ENCODE data around the gene PRKCH. TPM values are rescaled to one million over a fixed set of nuclear protein-coding genes. Genes with fewer than 3 reads are reported as not detected.

The PRKCH gene
- total RNA-seq, 1 experiment from 2014 or later: 22.3 TPM

DNA sequence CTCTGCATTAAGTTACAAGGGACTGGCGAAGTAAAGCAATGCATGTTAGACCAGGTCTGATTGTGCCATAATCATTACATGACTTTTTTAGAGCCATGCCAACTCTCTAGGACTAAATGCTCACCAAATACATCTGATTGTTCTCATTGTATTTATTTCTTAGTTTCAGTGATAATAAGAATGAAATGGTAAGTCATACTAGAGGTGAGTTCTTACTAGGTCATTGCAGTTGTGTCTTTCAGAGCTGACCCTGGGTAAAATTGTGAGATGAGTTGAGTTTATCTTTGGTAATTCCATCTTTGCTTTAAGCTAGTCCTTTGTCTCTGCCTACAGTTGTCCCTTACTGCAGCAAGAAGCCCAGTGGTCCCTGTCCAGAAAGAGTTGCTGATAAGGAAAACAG lies 73.2 kb downstream of the PRKCH start:
- Mint-ChIP-seq H3K4me3 (ENCODE audit: low read depth, unreplicated experiment) (no peak overlapping the region), H3K9me3 (ENCODE audit: low read depth, unreplicated experiment) (no peaks in the 10 kb centered on the region), H3K36me3 (ENCODE audit: insufficient read depth, unreplicated experiment) (no peaks in the 10 kb centered on the region), H3K4me1 (ENCODE audit: low read depth, unreplicated experiment) (no peaks in the 10 kb centered on the region), H3K27me3 (ENCODE audit: unreplicated experiment) (no peaks in the 10 kb centered on the region), H3K27ac (ENCODE audit: unreplicated experiment) (no peak overlapping the region)
- no peak for DNase-seq
- BruUV-seq (replicated peaks): no TSS peak
- CTCF ChIA-PET: no interaction called here
- TF ChIP-seq, protein P1, sequence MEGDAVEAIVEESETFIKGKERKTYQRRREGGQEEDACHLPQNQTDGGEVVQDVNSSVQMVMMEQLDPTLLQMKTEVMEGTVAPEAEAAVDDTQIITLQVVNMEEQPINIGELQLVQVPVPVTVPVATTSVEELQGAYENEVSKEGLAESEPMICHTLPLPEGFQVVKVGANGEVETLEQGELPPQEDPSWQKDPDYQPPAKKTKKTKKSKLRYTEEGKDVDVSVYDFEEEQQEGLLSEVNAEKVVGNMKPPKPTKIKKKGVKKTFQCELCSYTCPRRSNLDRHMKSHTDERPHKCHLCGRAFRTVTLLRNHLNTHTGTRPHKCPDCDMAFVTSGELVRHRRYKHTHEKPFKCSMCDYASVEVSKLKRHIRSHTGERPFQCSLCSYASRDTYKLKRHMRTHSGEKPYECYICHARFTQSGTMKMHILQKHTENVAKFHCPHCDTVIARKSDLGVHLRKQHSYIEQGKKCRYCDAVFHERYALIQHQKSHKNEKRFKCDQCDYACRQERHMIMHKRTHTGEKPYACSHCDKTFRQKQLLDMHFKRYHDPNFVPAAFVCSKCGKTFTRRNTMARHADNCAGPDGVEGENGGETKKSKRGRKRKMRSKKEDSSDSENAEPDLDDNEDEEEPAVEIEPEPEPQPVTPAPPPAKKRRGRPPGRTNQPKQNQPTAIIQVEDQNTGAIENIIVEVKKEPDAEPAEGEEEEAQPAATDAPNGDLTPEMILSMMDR (IDR thresholded peaks at IDR 0.05; ENCODE audit: unreplicated experiment): no peak
- intact Hi-C loops (cut with micrococcal nuclease; ENCODE audit: unreplicated experiment): no loop called here

- BruUV-seq (replicated peaks): no TSS peak
- H3K36me3 Mint-ChIP-seq (ENCODE audit: insufficient read depth, unreplicated experiment): no peaks in the 10 kb centered on the region
These were observed 73.8 kb downstream of the PRKCH start for GRCh38 chr14:61395115-61395725.

DNA sequence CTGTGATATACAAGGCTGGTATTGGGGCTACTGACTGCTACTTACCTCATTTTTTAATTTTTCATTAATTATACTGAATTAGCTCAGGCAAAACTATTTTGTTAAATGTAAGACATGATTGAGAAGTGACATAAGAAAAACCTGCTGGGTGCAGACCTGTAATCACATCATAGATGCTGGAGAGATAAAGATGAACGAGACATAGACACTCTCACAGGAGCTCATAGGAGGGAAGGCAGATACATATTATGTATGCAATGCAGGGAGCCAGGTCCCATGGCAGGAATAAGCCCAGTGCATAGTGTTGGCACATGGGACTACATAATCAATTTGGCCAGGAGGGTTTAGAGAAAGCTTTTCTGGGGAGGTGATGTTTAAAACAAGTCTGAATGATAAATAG lies 74.9 kb downstream of the PRKCH start:
- CTCF ChIA-PET: no interaction called here
- Mint-ChIP-seq H3K27ac (ENCODE audit: unreplicated experiment) (no peak overlapping the region), H3K4me1 (ENCODE audit: low read depth, unreplicated experiment) (no peaks in the 10 kb centered on the region), H3K9me3 (ENCODE audit: low read depth, unreplicated experiment) (no peaks in the 10 kb centered on the region), H3K27me3 (ENCODE audit: unreplicated experiment) (no peaks in the 10 kb centered on the region), H3K36me3 (ENCODE audit: insufficient read depth, unreplicated experiment) (no peaks in the 10 kb centered on the region), H3K4me3 (ENCODE audit: low read depth, unreplicated experiment) (no peak overlapping the region)
- TF ChIP-seq, protein P1 (IDR thresholded peaks at IDR 0.05; ENCODE audit: unreplicated experiment): no peak
- intact Hi-C loops (cut with micrococcal nuclease; ENCODE audit: unreplicated experiment): no loop called here
- BruUV-seq (replicated peaks): no TSS peak
- DNase-seq: no peak

More at GRCh38 chr14:61395115-61395725, 73.8 kb downstream of the PRKCH start:
- TF ChIP-seq, protein P1 (IDR thresholded peaks at IDR 0.05; ENCODE audit: unreplicated experiment): no peak
- DNase-seq: no peak
- CTCF ChIA-PET: no interaction called here
- intact Hi-C loops (cut with micrococcal nuclease; ENCODE audit: unreplicated experiment): no loop called here
- Mint-ChIP-seq H3K4me3 (ENCODE audit: low read depth, unreplicated experiment) (no peak overlapping the region), H3K27me3 (ENCODE audit: unreplicated experiment) (no peaks in the 10 kb centered on the region), H3K9me3 (ENCODE audit: low read depth, unreplicated experiment) (no peaks in the 10 kb centered on the region), H3K4me1 (ENCODE audit: low read depth, unreplicated experiment) (no peaks in the 10 kb centered on the region), H3K27ac (ENCODE audit: unreplicated experiment) (no peak overlapping the region)

- DNase-seq: no peak
- H3K4me1 Mint-ChIP-seq (ENCODE audit: low read depth, unreplicated experiment): no peaks in the 10 kb centered on the region
- no peaks in the 10 kb centered on the region for H3K36me3 Mint-ChIP-seq (ENCODE audit: insufficient read depth, unreplicated experiment)
- H3K4me3 Mint-ChIP-seq (ENCODE audit: low read depth, unreplicated experiment): no peak overlapping the region
- TF ChIP-seq, protein P1 (IDR thresholded peaks at IDR 0.05; ENCODE audit: unreplicated experiment): no peak
- CTCF ChIA-PET: no interaction called here
- intact Hi-C loops (cut with micrococcal nuclease; ENCODE audit: unreplicated experiment): no loop called here
- BruUV-seq (replicated peaks): no TSS peak
- no peaks in the 10 kb centered on the region for H3K9me3 Mint-ChIP-seq (ENCODE audit: low read depth, unreplicated experiment)
- H3K27me3 Mint-ChIP-seq (ENCODE audit: unreplicated experiment): no peaks in the 10 kb centered on the region
- no peak overlapping the region for H3K27ac Mint-ChIP-seq (ENCODE audit: unreplicated experiment)
These were observed 75.3 kb downstream of the PRKCH start for GRCh38 chr14:61396694-61397093.
